GM19455 (cell line): Measurements from ENCODE around the gene APH1A.
"Not testable (repeated sequence)": the region's sequence is repeated elsewhere in the genome, so short reads cannot be mapped to it uniquely, and the experiment has no call there.

Experiments used
- ATAC-seq: cut with Tn5 transposase; IDR thresholded peaks from one replicate; pipeline ENCODE4 v1.9.1; 2021; ENCODE audit not compliant: unreplicated experiment

APH1A gene

GRCh38 chr1:150269451-150269850 lies 635 bp upstream of the APH1A start:
- ATAC-seq = no peak

DNA sequence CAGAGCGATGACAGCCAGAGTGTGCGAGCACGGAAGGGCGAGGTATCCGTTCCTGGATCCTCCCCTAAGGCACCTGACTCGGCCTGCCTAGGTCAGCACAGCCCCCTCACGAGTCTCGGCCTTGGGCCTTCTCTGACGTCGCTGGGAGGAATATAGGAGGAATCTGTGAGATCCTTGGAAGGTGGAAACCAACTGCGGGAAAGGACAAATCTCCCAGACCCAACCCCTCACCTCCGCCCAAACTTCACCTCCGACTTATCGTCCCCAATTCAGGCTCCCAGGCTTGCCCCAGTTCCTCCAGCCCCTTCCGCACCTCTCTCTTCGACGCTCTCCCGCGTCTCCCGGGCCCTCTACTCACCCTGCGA lies 494 bp downstream of the APH1A start:
- peak; percentile 4 for ATAC-seq

- ATAC-seq = no peak
These were observed 920 bp downstream of the APH1A start for GRCh38 chr1:150267896-150268295.

DNA sequence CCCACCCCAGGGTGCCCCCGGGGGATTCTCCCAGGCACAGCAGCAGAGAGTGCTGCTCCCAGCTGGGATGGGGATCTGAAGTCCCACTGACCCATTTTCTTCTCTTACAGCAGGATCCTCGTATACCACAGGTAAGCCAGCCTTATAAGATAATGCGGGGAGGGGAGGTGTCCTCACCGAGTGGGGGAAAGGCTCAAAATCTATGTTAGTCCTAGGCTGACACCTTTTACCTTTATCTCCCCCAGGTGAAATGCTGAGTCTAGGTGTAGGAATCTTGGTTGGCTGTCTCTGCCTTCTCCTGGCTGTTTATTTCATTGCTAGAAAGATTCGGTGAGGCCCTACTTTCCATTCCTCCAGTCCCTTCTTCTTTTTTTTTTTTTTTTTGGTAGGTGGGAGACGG lies 5.3 kb downstream of the APH1A start:
- no peak for ATAC-seq

DNA sequence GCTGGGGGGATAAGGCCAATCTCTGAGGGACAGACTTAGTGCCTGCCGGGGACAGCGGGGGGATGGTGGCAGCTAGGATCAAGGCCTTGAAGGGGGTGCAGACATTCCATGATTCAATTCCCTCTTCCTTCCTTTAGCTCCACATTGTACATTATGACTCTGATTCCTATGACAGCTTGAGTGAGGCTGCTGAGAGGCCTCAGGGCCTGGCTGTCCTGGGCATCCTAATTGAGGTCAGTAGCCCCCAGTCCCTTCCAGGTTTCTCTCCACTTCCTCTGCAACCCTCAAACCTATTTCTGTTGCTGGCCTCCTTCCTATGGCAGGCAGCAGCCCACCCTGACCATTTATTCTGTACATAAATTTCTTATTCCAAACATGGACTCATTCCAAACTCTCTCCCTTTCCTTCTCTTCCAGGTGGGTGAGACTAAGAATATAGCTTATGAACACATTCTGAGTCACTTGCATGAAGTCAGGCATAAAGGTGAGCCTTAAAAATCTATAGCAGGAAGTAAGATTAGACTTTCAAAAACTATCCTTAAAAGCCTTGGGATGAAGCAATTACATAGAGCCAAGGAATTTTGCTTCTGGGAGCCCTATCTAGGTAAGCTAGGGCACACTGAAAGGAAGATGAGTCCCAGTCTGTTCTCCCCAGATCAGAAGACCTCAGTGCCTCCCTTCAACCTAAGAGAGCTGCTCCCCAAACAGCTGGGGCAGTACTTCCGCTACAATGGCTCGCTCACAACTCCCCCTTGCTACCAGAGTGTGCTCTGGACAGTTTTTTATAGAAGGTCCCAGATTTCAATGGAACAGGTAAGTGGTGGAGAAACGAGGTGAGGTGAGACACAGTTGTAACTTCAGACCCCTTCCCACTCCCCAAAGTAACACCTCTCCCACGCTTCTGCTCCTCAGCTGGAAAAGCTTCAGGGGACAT lies 6.2 kb downstream of the APH1A start:
- ATAC-seq = no peak

- no peak for ATAC-seq
These were observed 7.4 kb downstream of the APH1A start for GRCh38 chr1:150261367-150261766.

- ATAC-seq = no peak
These were observed 8.8 kb downstream of the APH1A start for GRCh38 chr1:150259758-150260669.

- no peak for ATAC-seq
These were observed 9.6 kb downstream of the APH1A start for GRCh38 chr1:150259217-150259616.

- ATAC-seq = no peak
These were observed 10.9 kb downstream of the APH1A start, which contains the start of gene CA14 for GRCh38 chr1:150257624-150258585. CA14 (plus strand) TSS chr1:150257774; CDS start chr1:150258129, 355 bp downstream.

DNA sequence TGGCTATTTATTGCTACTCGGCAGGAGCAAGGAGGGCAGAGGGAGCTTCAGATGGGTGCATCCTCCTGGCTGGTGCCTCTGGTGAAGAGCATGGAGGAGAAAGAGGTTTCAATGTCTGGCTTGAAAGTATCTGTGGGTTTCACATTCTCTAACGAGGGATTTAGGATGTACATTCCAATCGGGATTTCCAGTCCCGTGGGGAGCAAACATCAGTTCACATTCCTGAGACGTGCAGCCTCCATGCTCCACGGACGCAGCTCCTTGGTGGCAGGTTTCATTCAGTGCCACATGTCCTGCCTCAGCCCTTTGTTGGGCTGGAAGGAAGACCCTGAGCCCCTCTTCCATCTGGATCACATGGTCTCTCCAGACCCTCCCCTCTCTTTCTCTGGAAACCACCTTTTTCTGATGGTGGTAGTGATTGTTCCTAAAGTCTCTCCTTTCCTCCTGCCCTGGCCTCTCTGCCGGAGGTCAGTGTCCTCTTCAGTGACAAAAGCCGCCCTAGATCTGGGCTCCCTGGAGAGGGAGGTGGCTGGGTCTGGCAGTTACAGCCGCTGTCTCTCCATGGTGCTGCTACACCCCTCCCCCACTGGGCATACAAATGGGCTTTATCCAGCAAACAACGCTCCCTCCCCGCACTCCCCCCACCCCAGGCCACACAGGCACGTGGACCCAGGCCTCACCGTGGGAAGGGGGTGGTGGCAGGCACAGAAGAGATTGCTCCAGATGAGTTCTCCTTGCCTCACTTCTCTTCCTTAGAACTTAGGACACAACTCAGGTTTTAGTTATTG lies 12.1 kb downstream of the APH1A start:
- ATAC-seq = no peak

- no peak for ATAC-seq
These were observed 12.6 kb downstream of the APH1A start for GRCh38 chr1:150256198-150256553.

DNA sequence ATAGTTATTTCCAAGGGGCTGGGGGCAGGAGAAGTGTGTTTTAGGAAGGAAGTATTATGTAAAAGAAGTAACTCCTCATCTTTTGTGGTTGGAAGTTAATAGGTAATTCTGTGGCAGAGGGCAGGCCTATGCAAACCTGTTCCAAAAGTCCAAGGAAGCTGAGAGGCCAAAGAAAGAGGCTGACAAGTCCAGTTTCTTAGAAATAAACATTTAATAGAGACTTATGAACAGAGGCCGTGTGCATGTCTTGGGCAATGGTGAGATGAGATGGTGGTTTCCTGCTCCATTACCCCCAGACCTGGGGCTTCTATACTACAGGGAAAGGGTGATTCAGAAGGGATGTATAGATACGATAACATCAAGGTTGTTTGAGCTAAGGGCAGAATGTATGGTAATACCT lies 18.9 kb downstream of the APH1A start:
- no peak for ATAC-seq

- no peak for ATAC-seq
These were observed 25.8 kb downstream of the APH1A start for GRCh38 chr1:150243003-150243402.

DNA sequence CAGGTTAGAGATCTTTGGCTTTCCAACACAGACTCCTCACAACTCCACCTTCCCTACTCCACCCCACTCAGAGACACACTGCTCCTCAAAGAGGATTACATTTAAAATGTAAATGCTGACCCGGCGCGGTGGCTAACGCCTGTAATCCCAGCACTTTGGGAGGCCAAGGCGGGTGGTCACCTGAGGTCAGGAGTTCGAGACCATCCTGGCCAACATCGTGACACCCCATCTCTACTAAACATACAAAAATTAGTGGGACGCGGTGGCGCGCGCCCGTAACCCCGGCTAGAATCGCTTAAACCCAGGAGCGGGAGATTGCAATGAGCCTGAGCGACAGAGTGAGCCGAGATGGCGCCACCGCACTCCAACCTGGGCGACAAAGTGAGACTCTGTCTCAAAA lies 31.1 kb downstream of the APH1A start:
- ATAC-seq = no peak

GRCh38 chr1:150237176-150237575 lies 31.6 kb downstream of the APH1A start:
- not testable (repeated sequence) for ATAC-seq

DNA sequence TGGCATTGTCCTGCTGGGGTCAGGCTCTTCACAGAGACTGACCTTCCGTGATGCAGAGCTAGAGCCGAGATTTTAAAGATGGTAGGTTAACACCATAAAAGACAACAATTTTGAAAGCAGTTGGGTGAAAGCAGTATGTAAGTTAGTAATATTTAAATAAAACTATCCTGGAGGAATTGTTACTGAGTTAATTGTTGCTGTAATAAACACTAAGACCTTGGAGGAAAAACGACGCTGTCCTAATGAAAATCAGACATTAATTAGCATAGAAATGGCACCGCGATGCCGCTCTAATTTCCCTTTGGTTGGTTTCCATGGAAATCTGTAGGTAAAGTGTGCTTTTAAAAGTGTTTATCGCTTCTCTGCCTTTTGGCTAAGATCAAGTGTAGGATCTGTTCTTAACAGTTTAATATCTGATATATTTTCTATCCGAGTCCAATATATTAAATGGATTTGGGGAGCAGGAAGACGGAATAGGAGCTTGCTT lies 32.2 kb downstream of the APH1A start:
- ATAC-seq = no peak

DNA sequence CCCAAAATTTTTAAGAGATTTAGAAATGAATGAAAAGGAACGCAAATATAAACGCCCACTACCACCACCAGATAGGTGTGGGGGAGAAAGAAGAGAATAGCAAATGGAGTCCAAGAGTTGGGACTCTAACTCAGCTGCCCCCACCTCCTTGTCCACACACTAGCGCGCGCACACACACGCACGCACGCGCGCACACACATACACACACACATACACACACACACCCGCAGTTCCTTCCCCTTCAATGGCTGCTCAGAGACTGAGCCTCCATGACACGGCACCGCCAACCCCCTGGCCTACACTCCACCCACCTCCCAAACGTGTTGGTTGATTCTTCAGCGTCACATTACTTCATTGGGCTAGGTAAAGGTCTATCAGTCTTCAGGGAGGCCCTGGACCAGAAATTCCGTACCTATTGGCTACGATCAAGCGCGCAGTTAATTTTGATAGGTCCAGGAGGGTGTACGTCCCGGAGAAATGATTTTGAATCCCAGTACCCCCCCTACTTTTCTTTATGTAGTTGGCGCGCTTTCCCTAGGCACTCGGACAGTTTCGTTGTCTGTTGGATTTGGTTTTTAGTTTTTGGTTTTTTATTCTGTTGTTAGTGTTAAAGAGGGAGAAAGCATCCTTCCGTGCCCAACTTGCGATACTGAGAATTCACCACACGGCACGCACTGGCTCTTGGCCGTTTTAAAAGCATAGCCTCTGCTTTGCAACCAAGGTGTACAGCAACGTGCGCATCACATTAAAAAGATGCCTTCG lies 32.8 kb downstream of the APH1A start, which contains the start of gene ANP32E:
ANP32E (minus strand) TSS at position 261 of the 762 bp plus-strand sequence. CDS start 326 bp downstream, outside the sequence.
- peak; percentile 88 for ATAC-seq

GRCh38 chr1:150235294-150235851 lies 33.4 kb downstream of the APH1A start:
- ATAC-seq = no peak
